IMR-90 (cell line): ENCODE measurements around the gene SGO1. TPM values are rescaled to one million over a fixed set of nuclear protein-coding genes. Genes with fewer than 3 reads are reported as not detected.

ENCODE experiments used
- ATAC-seq: fragments of 200-7000 bp; cut with Tn5 transposase; 2 replicates; pipeline ENCODE4 v1.9.1; 2020; ENCODE audit warnings: low read depth, mild to moderate bottlenecking, moderate library complexity
- BruUV-seq: library from RNA; stranded (reverse); fragments of 400-500 nt; replicated peaks from 2 replicates; lab custom pipeline; 2021; lab: Mats Ljungman, UMichigan
- CTCF ChIA-PET: fragments of 300-600 bp; formaldehyde crosslinking; extraction: SDS; loops from one replicate; lab custom pipeline; 2021; ENCODE audit warnings: antibody characterized with exemption; lab: Yijun Ruan, JAX
- POLR2A ChIA-PET: fragments of 300-600 bp; sonication (Branson Sonifier 250); formaldehyde crosslinking; loops from one replicate; lab custom pipeline; 2022; ENCODE audit warnings: antibody characterized with exemption; ENCODE audit not compliant: unreplicated experiment; lab: Charles Lee
- DNase-seq: peaks from one replicate; pipeline ENCODE4 v3.0.0; 2013
- H2AFZ ChIP-seq: replicated peaks from 2 replicates; pipeline ENCODE3; 2013; ENCODE audit warnings: low read length, mild to moderate bottlenecking; ENCODE audit not compliant: poor library complexity
- H2AK5ac ChIP-seq: 2 replicates; pipeline ENCODE4 v1.6.1; 2013; ENCODE audit warnings: low read depth, low read length, inconsistent platforms
- H2AK9ac ChIP-seq: replicated peaks from 2 replicates; pipeline ENCODE3; 2013; ENCODE audit warnings: mild to moderate bottlenecking, low read depth, low read length, moderate library complexity; ENCODE audit not compliant: poor library complexity
- H2BK120ac ChIP-seq: 2 replicates; pipeline ENCODE4 v1.6.1; 2013; ENCODE audit warnings: low read depth, low read length, inconsistent platforms
- H2BK15ac ChIP-seq: 3 replicates; pipeline ENCODE4 v1.6.1; 2013; ENCODE audit warnings: low read depth, low read length, inconsistent platforms
- H2BK20ac ChIP-seq: 2 replicates; pipeline ENCODE4 v1.6.1; 2013; ENCODE audit warnings: low read depth, mild to moderate bottlenecking, inconsistent platforms, low read length, moderate library complexity
- H2BK5ac ChIP-seq: 2 replicates; pipeline ENCODE4 v1.6.1; 2013; ENCODE audit warnings: mild to moderate bottlenecking, low read depth, low read length, inconsistent platforms; ENCODE audit not compliant: poor library complexity, severe bottlenecking
- H3K14ac ChIP-seq: replicated peaks from 2 replicates; pipeline ENCODE4 v1.6.1; 2013; ENCODE audit warnings: low read depth, low read length, inconsistent platforms
- H3K18ac ChIP-seq: 2 replicates; pipeline ENCODE4 v1.6.1; 2013; ENCODE audit warnings: low read depth, low read length, control low read depth
- H3K23ac ChIP-seq: 2 replicates; pipeline ENCODE4 v1.6.1; 2013; ENCODE audit warnings: low read depth, low read length, inconsistent platforms
- H3K27ac ChIP-seq: 2 replicates; pipeline ENCODE4 v1.5.1; 2013; ENCODE audit warnings: mild to moderate bottlenecking, control low read depth, low read length; ENCODE audit not compliant: insufficient read depth
- H3K27me3 ChIP-seq: 2 replicates; pipeline ENCODE4 v1.6.1; 2013; ENCODE audit warnings: low read length; ENCODE audit not compliant: control insufficient read depth, insufficient read depth
- H3K36me3 ChIP-seq: 2 replicates; pipeline ENCODE4 v1.6.1; 2013; ENCODE audit warnings: low read length, mixed read lengths; ENCODE audit not compliant: control insufficient read depth, insufficient read depth
- H3K4ac ChIP-seq: 2 replicates; pipeline ENCODE4 v1.6.1; 2013; ENCODE audit warnings: low read depth, low read length, inconsistent platforms
- H3K4me1 ChIP-seq: 2 replicates; pipeline ENCODE4 v1.6.1; 2013; ENCODE audit warnings: low read length, mixed read lengths; ENCODE audit not compliant: control insufficient read depth, insufficient read depth
- H3K4me2 ChIP-seq: 2 replicates; pipeline ENCODE4 v1.6.1; 2013; ENCODE audit warnings: low read depth, mild to moderate bottlenecking, control low read depth, low read length, moderate library complexity
- H3K4me3 ChIP-seq: 2 replicates; pipeline ENCODE4 v1.5.1; 2013; ENCODE audit warnings: low read depth, mild to moderate bottlenecking, control low read depth, low read length, moderate library complexity; ENCODE audit not compliant: insufficient read depth
- H3K56ac ChIP-seq: 2 replicates; pipeline ENCODE4 v1.6.1; 2013; ENCODE audit warnings: low read length, inconsistent platforms; ENCODE audit not compliant: insufficient read depth; ENCODE audit errors: extremely low read depth
- H3K79me1 ChIP-seq, 2 experiments: 2 replicates each; pipeline ENCODE4 v1.6.1; 2013; ENCODE audit warnings: low read length in 2 of 2, inconsistent platforms in 1 of 2, low read depth in 1 of 2
- H3K9ac ChIP-seq: 2 replicates; pipeline ENCODE4 v1.6.1; 2013; ENCODE audit warnings: low read depth, low read length, control low read depth
- H3K9me1 ChIP-seq: 2 replicates; pipeline ENCODE4 v1.6.1; 2013; ENCODE audit warnings: low read length, inconsistent platforms; ENCODE audit not compliant: insufficient read depth
- H3K9me3 ChIP-seq: 2 replicates; pipeline ENCODE4 v1.6.1; 2013; ENCODE audit warnings: low read length; ENCODE audit not compliant: control insufficient read depth, insufficient read depth
- H4K20me1 ChIP-seq: 2 replicates; pipeline ENCODE4 v1.6.1; 2013; ENCODE audit warnings: low read length, inconsistent platforms; ENCODE audit not compliant: insufficient read depth
- H4K5ac ChIP-seq: 2 replicates; pipeline ENCODE4 v1.6.1; 2013; ENCODE audit warnings: mild to moderate bottlenecking, low read depth, low read length, control low read depth
- H4K8ac ChIP-seq, 2 experiments: 2 replicates each; pipeline ENCODE4 v1.6.1; 2013; ENCODE audit warnings: low read depth in 2 of 2, low read length in 2 of 2, control low read depth in 1 of 2, inconsistent platforms in 1 of 2
- H4K91ac ChIP-seq: 2 replicates; pipeline ENCODE4 v1.6.1; 2013; ENCODE audit warnings: low read depth, low read length, inconsistent platforms; ENCODE audit not compliant: insufficient read depth
- BHLHE40 ChIP-seq: fragments of 150-350 bp; IDR thresholded peaks from 2 replicates; pipeline ENCODE4 v1.6.1; 2016; ENCODE audit warnings: mild to moderate bottlenecking, low read depth, low read length
- CHD1 ChIP-seq: IDR thresholded peaks from 2 replicates; pipeline ENCODE4 v1.6.1; 2012; ENCODE audit warnings: low read depth, low read length, improper control_type of control experiment
- CTCF ChIP-seq: conservative IDR thresholded peaks from 2 replicates; pipeline ENCODE4 v1.5.1; 2012; ENCODE audit warnings: mild to moderate bottlenecking, low read depth, low read length, improper control_type of control experiment
- ELK1 ChIP-seq: fragments of 150-350 bp; IDR thresholded peaks from 2 replicates; pipeline ENCODE4 v1.6.1; 2016; ENCODE audit warnings: low read depth, mild to moderate bottlenecking, low read length, moderate library complexity, borderline replicate concordance
- FOS ChIP-seq: fragments of 150-350 bp; IDR thresholded peaks from 2 replicates; pipeline ENCODE4 v1.6.1; 2016; ENCODE audit warnings: low read depth, low read length
- MAFK ChIP-seq: IDR thresholded peaks from 2 replicates; pipeline ENCODE4 v1.6.1; 2012; ENCODE audit warnings: low read depth, low read length, improper control_type of control experiment
- MAZ ChIP-seq: IDR thresholded peaks from 2 replicates; pipeline ENCODE4 v1.6.1; 2012; ENCODE audit warnings: low read depth, mild to moderate bottlenecking, low read length, improper control_type of control experiment, moderate library complexity, borderline replicate concordance
- MXI1 ChIP-seq: IDR thresholded peaks from 2 replicates; pipeline ENCODE4 v1.6.1; 2012; ENCODE audit warnings: low read depth, mild to moderate bottlenecking, low read length, moderate library complexity, borderline replicate concordance
- NFE2L2 ChIP-seq: fragments of 150-350 bp; IDR thresholded peaks from 2 replicates; pipeline ENCODE4 v1.6.1; 2016; ENCODE audit warnings: low read depth, mild to moderate bottlenecking, low read length
- POLR2A ChIP-seq: IDR thresholded peaks from 2 replicates; pipeline ENCODE4 v1.6.1; 2012; ENCODE audit warnings: mild to moderate bottlenecking, low read depth, low read length
- RAD21 ChIP-seq: IDR thresholded peaks from 2 replicates; pipeline ENCODE4 v1.6.1; 2012; ENCODE audit warnings: low read length, improper control_type of control experiment
- RCOR1 ChIP-seq: IDR thresholded peaks from 2 replicates; pipeline ENCODE4 v1.6.1; 2012; ENCODE audit warnings: mild to moderate bottlenecking, low read length, improper control_type of control experiment; ENCODE audit not compliant: insufficient replicate concordance
- RFX5 ChIP-seq: IDR thresholded peaks from 2 replicates; pipeline ENCODE4 v1.8.0; 2012; ENCODE audit warnings: low read depth, mild to moderate bottlenecking, low read length, moderate library complexity
- SMC3 ChIP-seq: fragments of 150-350 bp; IDR thresholded peaks from 2 replicates; pipeline ENCODE4 v1.6.1; 2016; ENCODE audit warnings: low read depth, mild to moderate bottlenecking, antibody characterized with exemption, low read length, moderate library complexity
- WGBS, 2 experiments: methylation state at CpG; one replicate each; pipeline versions ENCODE4 v1.1.5 to v1.1.7; 2013; ENCODE audit warnings: missing lambda C conversion rate in 2 of 2; ENCODE audit not compliant: insufficient read length in 1 of 2; ENCODE audit errors: extremely low coverage in 2 of 2; 5-methylcytosine and 5-hydroxymethylcytosine counted together
- dilution Hi-C: fragments of 300-500 bp; cut with HindIII; formaldehyde crosslinking; loops from one replicate; pipeline ENCODE4 v1.14.3; 2018; ENCODE audit warnings: low sequenced_read_pairs; ENCODE audit not compliant: unreplicated experiment
- in situ Hi-C: fragments of 300-500 bp; cut with MboI; formaldehyde crosslinking; loops from 3 replicates; pipeline ENCODE4 v1.14.3; 2019; ENCODE audit warnings: low sequenced_read_pairs, inconsistent platforms, mixed read lengths
- intact Hi-C: fragments of 100-400 bp; cut with micrococcal nuclease; formaldehyde crosslinking; loops from 2 replicates; pipeline ENCODE4 v1.10.0; 2022
- polyA plus RNA-seq, 3 experiments: library from polyadenylated mRNA; depleted of rRNA; stranded (reverse); fragments of >200 nt; gene quantifications; 2 replicates each; pipeline ENCODE4 v1.2.3, GENCODE V29; 2012; ENCODE audit warnings: low replicate concordance in 1 of 3
- total RNA-seq: library from RNA; depleted of rRNA; stranded (reverse); fragments of >200 nt; gene quantifications from 2 replicates; pipeline ENCODE4 v1.2.3, GENCODE V29; 2012
- TF ChIP-seq, protein P1 (sequence below): fragments of 150-350 bp; IDR thresholded peaks from 2 replicates; pipeline ENCODE4 v1.6.1; 2017; ENCODE audit warnings: mild to moderate bottlenecking, antibody characterized with exemption, low read length, low read depth

SGO1 gene
- total and polyA plus RNA-seq, 2 of the 4 experiments (the other 2 are of a cell fraction): 3.2 to 5.2 TPM

DNA sequence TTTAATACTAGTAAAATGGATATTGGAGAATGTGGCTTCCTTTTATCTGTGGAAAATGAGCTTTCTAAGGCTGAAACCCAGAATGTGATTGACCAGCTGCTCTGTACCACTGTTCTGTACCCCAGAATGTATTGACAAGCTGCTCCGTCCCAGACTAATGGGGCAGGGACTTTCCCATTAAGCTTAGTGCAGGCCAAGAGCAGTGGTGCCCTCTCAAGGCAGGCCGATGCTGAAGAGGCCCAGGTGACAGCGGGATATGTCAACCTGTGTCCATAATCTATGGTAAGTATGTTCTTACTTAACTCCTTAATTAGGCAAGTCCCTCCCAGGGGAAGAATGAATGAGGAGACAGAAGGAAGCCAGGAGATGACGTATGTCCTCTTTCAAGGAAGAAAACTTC, 31.1 kb downstream of the SGO1 start:
- POLR2A ChIA-PET: no interaction called here
- ATAC-seq (no peak), DNase-seq (no peak)
- CTCF ChIA-PET: interaction anchor here (0.8 to 1.2 kb wide), 2 partner anchors 16 to 115 kb away, joined by 3 to 4 read pairs; partner anchors contain the start of gene KAT2B
- no peak overlapping the region for H2BK120ac ChIP-seq
- no peak overlapping the region for H3K56ac ChIP-seq
- no peak overlapping the region for H4K91ac ChIP-seq
- H3K4me1 ChIP-seq: no peaks in the 10 kb centered on the region
- no peak overlapping the region for H2BK15ac ChIP-seq
- no peak overlapping the region for H2AFZ ChIP-seq
- no TSS peak for BruUV-seq
- H2AK9ac ChIP-seq: no peak overlapping the region
- no peak overlapping the region for H4K8ac ChIP-seq
- no peak overlapping the region for H3K9ac ChIP-seq
- H3K79me1 ChIP-seq: no peaks in the 10 kb centered on the region
- no peak overlapping the region for H2BK5ac ChIP-seq
- H4K5ac ChIP-seq: no peak overlapping the region
- H3K14ac ChIP-seq: no peak overlapping the region
- no peaks in the 10 kb centered on the region for H3K9me1 ChIP-seq
- dilution Hi-C loops: no loop called here
- H3K18ac ChIP-seq: no peak overlapping the region
- H3K4me2 ChIP-seq: no peak overlapping the region
- no peak overlapping the region for H3K4ac ChIP-seq
- no peak overlapping the region for H2BK20ac ChIP-seq
- 88% methylated on average over 1 of the region's 4 CpGs; no CpG with 5 or more reads in 1 of the 2 experiments for WGBS, 2 experiments
- no peaks in the 10 kb centered on the region for H3K9me3 ChIP-seq
- intact Hi-C loops: no loop called here
- no peak overlapping the region for H3K23ac ChIP-seq
- no peaks in the 10 kb centered on the region for H3K27me3 ChIP-seq
- no peak overlapping the region for H3K4me3 ChIP-seq
- no peaks in the 10 kb centered on the region for H4K20me1 ChIP-seq
- no peaks in the 10 kb centered on the region for H3K36me3 ChIP-seq
- no peak overlapping the region for H2AK5ac ChIP-seq
- in situ Hi-C loops: no loop called here
- H3K27ac ChIP-seq: no peak overlapping the region
- no peak for TF ChIP-seq POLR2A
- TF ChIP-seq BHLHE40: no peak
- no peak for TF ChIP-seq SMC3
- no peak for TF ChIP-seq CHD1
- no peak for TF ChIP-seq MXI1
- no peak for TF ChIP-seq NFE2L2
- TF ChIP-seq RAD21: no peak
- no peak for TF ChIP-seq CTCF
- TF ChIP-seq ELK1: no peak
- no peak for TF ChIP-seq RFX5
- TF ChIP-seq FOS: no peak
- TF ChIP-seq, protein P1, sequence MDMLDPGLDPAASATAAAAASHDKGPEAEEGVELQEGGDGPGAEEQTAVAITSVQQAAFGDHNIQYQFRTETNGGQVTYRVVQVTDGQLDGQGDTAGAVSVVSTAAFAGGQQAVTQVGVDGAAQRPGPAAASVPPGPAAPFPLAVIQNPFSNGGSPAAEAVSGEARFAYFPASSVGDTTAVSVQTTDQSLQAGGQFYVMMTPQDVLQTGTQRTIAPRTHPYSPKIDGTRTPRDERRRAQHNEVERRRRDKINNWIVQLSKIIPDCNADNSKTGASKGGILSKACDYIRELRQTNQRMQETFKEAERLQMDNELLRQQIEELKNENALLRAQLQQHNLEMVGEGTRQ: no peak
- no peak for TF ChIP-seq MAZ
- no peak for TF ChIP-seq MAFK
- no peak for TF ChIP-seq RCOR1
